Stimulated activated CD4-positive, alpha-beta T cell treated with anti-CD3 and anti-CD28 coated beads, Interleukin-15, amount 100 ng/mL, for 24 hours (primary cell): Measurements from ENCODE around the gene GDPGP1.

Source experiments
- DNase-seq: peaks from one replicate; pipeline ENCODE4 v3.0.0-alpha.2; 2020

Gene GDPGP1

GRCh38 chr15:90205050-90205848, 28.8 kb upstream of the GDPGP1 start:
- DNase-seq: no peak

DNA sequence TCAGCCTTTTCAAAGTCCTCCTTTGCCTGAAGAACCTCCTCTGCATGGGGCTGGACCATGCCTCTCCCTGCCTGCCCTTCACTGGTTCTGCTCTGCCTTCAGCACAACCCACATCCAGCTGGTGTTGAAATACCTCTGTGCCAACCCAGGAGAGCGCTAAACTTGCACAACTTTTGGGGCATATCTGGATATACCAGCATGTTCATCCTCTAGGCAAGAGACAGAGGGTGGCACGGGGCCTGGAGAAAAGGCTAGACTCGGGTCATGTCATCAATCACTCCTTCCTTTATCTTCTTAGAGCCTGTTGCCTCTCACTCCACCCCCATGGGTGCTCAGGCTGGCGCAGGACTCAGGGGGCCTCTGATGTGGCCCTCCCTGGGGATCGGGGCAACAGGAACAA, 28.1 kb upstream of the GDPGP1 start:
- DNase-seq: no peak

- DNase-seq: no peak
Measured at GRCh38 chr15:90207252-90207651, 26.8 kb upstream of the GDPGP1 start.

DNA sequence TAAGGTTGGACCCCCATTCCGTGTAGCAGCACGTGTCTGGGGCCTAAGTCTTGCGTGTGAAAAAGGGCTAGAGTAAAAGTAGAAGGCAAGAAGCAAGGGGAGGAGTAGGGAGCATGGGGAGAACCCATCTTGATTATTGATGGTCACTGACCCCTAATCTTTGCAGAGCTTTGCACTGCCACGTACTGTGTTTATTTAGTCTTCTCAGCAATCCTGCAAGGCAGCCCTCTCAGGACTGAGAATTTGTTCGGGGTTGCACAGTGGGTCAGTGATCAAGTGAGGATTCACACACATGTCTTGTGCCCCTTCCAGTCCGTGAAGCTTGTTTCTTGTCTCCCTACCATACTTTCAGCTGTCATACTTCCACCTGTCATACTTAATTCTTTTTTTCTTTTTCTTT, 25.7 kb upstream of the GDPGP1 start:
- no peak for DNase-seq

- DNase-seq: peak; percentile 42
Measured at GRCh38 chr15:90209591-90209990, 24.4 kb upstream of the GDPGP1 start.

DNA sequence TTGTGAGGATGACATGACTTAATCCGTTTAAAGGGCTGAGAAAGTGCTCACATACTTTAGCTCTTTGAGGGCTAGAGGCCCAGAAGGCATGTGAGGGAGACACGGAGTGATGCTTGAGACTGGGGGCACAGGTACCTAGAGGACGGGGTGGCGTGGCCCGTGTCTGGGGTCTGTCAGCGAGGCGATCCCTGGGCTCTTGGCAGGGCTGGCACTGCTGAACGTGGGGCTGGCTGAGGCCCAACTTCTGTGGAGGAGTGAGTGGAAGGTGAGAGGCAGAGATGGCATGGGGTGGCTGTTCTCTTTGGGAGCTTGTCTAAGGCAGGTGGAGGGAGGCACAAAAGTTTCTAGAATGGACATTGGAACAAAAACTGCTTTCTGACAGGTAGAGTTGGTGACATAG, 23.4 kb upstream of the GDPGP1 start:
- DNase-seq: no peak

DNA sequence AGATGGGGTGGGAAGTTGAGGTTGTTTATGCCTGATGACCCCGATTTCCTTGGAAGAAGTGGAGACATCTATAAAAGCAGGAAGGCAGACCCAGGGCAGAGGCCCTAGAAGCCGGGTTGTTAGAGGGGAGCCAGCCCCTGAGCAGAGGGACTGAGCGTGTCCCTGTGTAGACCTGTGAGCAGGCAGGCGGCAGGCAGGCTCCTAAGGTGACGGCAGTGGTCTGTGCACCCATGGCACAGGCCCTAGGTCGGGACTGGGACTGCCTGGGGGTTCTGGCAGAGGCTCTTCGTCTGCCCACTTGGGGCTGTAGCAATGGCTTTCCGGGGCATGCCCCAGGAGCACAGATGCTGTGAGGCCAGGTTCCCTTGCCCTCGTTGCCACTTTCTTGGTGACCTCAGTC, 23.0 kb upstream of the GDPGP1 start:
- no peak for DNase-seq

DNA sequence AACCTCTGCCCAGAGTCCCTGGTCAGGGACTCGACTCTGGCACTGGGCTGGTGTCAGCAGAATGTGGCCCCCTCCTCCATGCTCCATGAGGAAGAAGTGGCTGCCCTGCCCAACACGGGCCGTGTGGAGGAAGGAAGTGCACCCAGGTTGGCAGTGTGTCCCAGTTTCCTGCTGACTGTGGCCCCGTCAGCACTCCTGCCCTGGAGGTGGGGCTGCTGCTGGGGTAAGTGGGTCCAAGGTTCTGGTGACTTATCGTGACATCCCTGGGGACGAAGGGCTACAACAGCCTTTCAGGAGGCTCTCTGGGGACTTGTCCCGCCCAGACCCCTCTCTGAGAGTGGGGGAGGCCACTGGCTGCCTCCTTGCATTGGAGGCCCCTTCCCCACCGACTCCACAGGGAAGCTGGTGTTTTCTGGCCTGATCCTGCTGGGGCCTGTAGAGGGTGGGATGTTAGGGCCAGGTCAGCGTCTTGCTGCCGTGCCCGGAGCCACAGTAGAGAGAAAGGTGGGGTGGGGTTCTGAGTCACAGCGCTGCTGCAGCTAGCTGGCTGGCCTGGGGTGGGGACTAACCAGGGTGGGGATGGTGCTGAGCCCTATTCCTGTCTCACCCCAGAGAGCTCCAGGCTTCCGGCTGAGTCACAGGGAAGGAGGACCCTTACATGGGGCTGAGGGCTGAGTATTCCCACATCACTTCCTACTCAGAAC, 22.4 kb upstream of the GDPGP1 start:
- no peak for DNase-seq

DNA sequence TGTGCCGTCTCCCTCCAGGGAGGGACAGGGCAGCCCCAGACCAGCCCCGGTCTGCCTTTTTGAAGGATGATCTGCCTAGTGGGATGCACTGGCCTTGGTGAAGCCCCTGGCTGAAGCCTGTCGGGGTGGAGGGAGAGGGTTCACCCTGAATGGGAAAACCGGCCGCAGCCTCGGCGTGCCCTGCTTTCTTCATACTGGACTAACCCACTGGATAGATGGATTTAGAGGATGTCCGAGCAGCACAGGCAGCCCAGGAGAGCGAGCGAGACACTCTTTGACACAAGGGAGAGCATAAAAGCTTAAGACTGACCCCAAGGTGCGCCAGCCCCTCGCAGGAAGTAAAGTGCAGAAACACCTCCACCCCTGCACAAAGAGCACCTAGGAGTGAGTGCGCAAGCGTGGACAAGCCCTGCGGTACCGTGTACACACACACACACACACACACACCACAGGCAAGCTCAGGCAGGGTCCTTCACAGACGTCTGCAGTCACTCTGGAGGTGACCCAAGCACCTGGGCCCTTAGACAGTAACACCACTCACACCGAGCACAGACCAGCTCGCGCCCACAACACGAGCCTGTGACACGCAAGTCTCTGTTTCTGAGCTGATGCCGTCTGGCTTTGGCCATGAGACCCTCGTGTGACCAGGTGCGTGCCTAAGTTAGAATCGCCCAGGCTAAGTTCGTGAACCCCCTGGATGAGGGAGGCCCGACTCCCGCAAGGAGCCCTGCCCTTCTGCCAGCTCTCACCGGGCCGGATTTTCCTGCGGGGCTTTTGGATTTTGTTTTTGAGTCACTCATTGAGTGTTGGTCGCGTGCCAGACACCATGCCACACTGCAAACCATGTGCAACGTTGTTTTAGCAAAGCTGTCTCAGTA, 21.5 kb upstream of the GDPGP1 start:
- DNase-seq: no peak

GRCh38 chr15:90213122-90213817, 20.7 kb upstream of the GDPGP1 start:
- no peak for DNase-seq

GRCh38 chr15:90213818-90214204, 20.2 kb upstream of the GDPGP1 start:
- no peak for DNase-seq

- no peak for DNase-seq
Measured at GRCh38 chr15:90214553-90215196, 19.3 kb upstream of the GDPGP1 start.

DNA sequence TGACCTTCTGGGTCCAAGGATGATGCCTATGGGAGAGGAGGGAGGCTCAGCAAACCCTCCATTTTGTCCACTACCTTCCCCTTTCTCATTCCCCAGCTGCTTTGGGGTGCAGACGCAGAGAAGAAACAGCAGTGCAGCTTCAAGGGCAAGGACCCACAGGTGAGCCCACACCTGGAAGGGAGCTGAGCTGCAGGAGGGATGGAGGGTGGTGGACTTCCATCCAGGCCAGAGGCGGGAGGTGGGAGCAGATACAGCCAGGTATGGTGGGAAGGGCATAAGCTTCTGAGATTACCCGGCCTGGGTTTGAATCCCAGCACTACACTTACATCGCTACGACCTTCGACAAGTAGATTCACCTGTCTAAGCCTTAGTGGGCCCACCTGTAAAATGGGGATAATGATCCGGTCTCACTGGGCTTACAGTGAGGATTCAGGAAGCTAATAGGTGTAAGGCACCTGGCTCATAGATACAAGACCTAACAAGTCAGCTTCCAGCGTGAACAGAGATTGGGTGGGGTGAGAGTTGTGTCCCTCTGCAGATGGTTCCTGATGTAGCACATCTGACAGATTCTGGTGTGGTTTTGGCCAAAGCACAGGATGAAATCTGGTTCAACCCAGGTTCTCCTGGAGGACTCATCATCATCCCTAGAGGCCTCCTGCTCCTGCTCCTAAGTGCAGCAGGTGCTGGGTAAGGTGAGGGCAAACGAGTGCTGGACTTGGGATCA, 16.2 kb upstream of the GDPGP1 start:
- DNase-seq: no peak

DNA sequence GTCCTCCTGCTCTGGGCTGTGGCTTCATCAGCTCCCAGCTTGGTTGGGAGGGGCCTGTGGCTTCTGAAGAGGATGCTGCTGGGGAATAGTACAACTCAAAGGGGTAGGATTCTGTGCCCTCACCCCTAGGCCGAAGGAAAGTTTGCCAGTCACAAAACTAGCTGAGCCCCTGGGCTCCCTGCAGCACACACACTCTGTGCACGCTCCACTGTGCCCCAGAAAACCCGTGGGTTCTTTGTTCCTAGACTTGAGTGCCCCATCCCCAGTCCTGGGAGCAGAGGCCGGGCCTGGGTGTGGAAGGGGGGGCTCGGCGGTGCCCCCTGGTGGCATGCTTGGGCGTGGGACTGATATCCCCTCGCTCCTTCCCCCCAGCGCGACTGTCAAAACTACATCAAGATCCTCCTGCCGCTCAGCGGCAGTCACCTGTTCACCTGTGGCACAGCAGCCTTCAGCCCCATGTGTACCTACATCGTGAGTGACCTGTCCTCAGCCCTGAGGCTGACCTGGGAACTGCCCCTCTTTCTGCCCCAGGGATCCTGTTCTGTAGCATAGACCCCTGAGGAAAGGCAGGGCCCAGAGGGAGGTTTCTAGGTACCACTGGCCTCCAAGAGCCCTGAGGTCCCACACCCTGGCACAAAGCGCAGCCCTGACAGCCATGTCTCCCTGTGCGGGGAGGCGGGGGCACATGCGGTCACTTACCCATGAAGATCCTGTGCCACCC, 14.4 kb upstream of the GDPGP1 start:
- peak; percentile 72 for DNase-seq

GRCh38 chr15:90221246-90221900, 12.6 kb upstream of the GDPGP1 start:
- peak; percentile 50 for DNase-seq

GRCh38 chr15:90222547-90222946, 11.5 kb upstream of the GDPGP1 start:
- no peak for DNase-seq

DNA sequence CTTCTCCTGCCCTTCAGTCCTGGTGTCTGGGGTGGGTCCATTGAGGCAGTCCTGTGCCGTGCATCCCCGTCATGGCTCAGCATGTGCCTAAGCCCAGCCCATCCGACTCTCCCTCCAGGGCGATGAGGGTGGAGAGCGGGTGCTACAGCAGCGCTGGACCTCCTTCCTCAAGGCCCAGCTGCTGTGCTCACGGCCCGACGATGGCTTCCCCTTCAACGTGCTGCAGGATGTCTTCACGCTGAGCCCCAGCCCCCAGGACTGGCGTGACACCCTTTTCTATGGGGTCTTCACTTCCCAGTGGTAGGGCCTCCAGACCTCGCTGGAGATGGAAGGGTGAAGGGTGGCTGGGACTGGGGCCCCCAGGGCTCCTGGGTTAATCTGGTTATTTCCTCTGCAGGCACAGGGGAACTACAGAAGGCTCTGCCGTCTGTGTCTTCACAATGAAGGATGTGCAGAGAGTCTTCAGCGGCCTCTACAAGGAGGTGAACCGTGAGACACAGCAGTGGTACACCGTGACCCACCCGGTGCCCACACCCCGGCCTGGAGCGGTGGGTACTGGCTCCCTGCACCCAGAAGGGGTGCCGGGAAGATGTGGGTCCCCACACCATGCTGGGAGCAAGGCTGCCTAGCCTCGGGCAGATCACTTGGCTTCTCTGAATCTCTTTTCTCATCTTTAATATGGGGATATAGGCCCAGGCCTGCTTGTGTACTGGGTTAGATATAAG, 10.4 kb upstream of the GDPGP1 start:
- no peak for DNase-seq

DNA sequence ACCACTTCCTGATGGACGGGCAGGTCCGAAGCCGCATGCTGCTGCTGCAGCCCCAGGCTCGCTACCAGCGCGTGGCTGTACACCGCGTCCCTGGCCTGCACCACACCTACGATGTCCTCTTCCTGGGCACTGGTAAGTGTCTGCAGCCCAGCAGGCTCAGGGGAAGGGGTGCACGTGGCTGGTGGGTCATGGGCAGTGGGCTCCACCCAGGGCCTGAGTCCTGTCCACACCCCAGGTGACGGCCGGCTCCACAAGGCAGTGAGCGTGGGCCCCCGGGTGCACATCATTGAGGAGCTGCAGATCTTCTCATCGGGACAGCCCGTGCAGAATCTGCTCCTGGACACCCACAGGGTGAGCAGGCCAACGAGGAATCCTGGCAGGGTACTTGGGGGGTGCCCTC, 9.0 kb upstream of the GDPGP1 start:
- no peak for DNase-seq

- no peak for DNase-seq
Measured at GRCh38 chr15:90225504-90226234, 8.3 kb upstream of the GDPGP1 start.
